Mononuclear cell (primary cell): ENCODE measurements around the gene ANKRD55. TPM values are rescaled to one million over a fixed set of nuclear protein-coding genes. Genes with fewer than 3 reads are reported as not detected.

Experiments used
- H3K27me3 ChIP-seq: 2 replicates; pipeline ENCODE4 v1.6.0; 2011; ENCODE audit warnings: low read length, control low read depth; ENCODE audit not compliant: insufficient read depth
- H3K4me1 ChIP-seq: 2 replicates; pipeline ENCODE4 v1.5.1; 2011; ENCODE audit warnings: mild to moderate bottlenecking, low read length, control low read depth; ENCODE audit not compliant: insufficient read depth
- H3K4me3 ChIP-seq: 2 replicates; pipeline ENCODE4 v1.5.1; 2011; ENCODE audit warnings: mild to moderate bottlenecking, low read length, moderate library complexity
- H3K9me3 ChIP-seq: 2 replicates; pipeline ENCODE4 v1.5.1; 2011; ENCODE audit warnings: low read depth, mild to moderate bottlenecking, control low read depth, low read length
- total RNA-seq: library from RNA; depleted of rRNA; stranded (reverse); fragments of >200 nt; gene quantifications from one replicate; pipeline ENCODE4 v1.2.3, GENCODE V29; 2012

The ANKRD55 gene
- total RNA-seq, 1 donor: 8.6 TPM

- Histone ChIP-seq H3K9me3 (no peaks in the 10 kb centered on the region), H3K27me3 (no peaks in the 10 kb centered on the region), H3K4me3 (no peak overlapping the region), H3K4me1 (peaks cover 66% of the 10 kb centered on the region)
Measured at GRCh38 chr5:56176155-56176798, 56.9 kb downstream of the ANKRD55 start.

- no peaks in the 10 kb centered on the region for H3K9me3 ChIP-seq
- no peaks in the 10 kb centered on the region for H3K27me3 ChIP-seq
- no peak overlapping the region for H3K4me3 ChIP-seq
- peaks cover 70% of the 10 kb centered on the region for H3K4me1 ChIP-seq
Measured at GRCh38 chr5:56175488-56175887, 57.6 kb downstream of the ANKRD55 start.

- no peaks in the 10 kb centered on the region for H3K9me3 ChIP-seq
- H3K27me3 ChIP-seq: no peaks in the 10 kb centered on the region
- no peak overlapping the region for H3K4me3 ChIP-seq
- H3K4me1 ChIP-seq: peaks cover 71% of the 10 kb centered on the region
Measured at GRCh38 chr5:56175021-56175420, 58.1 kb downstream of the ANKRD55 start.

- H3K9me3 ChIP-seq: no peaks in the 10 kb centered on the region
- no peak overlapping the region for H3K4me3 ChIP-seq
- peaks cover 86% of the 10 kb centered on the region for H3K4me1 ChIP-seq
- H3K27me3 ChIP-seq: no peaks in the 10 kb centered on the region
Measured at GRCh38 chr5:56172241-56172640, 60.9 kb downstream of the ANKRD55 start.

DNA sequence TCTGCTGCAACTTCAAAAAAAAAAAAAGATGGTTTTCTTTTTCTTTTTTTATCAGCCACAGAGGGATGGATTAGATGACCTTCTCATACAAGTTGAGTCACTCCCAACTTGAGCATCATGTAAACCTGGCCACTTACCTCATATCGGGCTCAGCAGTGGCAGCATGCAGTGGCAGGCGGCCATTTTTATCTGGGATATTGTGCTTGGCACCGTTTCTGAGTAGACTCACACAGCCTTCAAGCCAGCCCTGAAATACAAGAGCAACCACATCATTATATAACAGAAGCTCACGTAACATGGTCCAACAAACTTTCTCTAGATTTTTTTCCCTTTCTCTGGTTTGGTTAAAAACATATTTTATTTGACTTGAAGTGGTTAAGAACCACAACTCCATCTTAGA is 62.6 kb downstream of the ANKRD55 start:
- Histone ChIP-seq H3K4me3 (no peak overlapping the region), H3K4me1 (peaks cover 84% of the 10 kb centered on the region), H3K9me3 (no peaks in the 10 kb centered on the region), H3K27me3 (no peaks in the 10 kb centered on the region)

DNA sequence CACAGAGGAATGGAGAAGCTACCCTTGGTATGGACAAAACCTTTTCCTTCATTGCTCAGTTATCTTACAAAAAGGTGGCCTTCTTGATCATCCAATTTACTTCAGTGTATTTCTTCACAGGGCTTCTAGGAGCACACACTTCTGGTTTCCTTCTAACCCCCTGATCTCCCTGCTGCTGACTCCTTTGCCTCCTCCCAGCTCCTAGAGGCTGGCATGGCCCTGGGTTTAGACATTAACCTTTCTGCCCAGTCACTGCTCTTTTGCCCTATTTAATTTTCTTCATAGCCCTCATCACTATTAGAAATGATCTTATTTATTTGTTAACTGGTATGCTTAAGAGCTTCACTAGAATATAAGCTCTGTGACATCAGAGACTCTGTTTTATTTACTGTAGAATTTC is 63.2 kb downstream of the ANKRD55 start:
- Histone ChIP-seq H3K4me1 (peaks cover 84% of the 10 kb centered on the region), H3K9me3 (no peaks in the 10 kb centered on the region), H3K27me3 (no peaks in the 10 kb centered on the region), H3K4me3 (no peak overlapping the region)

GRCh38 chr5:56169281-56169680 is 63.8 kb downstream of the ANKRD55 start:
- no peaks in the 10 kb centered on the region for H3K9me3 ChIP-seq
- H3K4me1 ChIP-seq: peaks cover 84% of the 10 kb centered on the region
- H3K27me3 ChIP-seq: no peaks in the 10 kb centered on the region
- no peak overlapping the region for H3K4me3 ChIP-seq

GRCh38 chr5:56168066-56168478 is 65.1 kb downstream of the ANKRD55 start:
- H3K4me1 ChIP-seq: peaks cover 77% of the 10 kb centered on the region
- H3K27me3 ChIP-seq: no peaks in the 10 kb centered on the region
- no peaks in the 10 kb centered on the region for H3K9me3 ChIP-seq
- no peak overlapping the region for H3K4me3 ChIP-seq

- Histone ChIP-seq H3K4me3 (no peak overlapping the region), H3K27me3 (no peaks in the 10 kb centered on the region), H3K9me3 (no peaks in the 10 kb centered on the region), H3K4me1 (peaks cover 77% of the 10 kb centered on the region)
Measured at GRCh38 chr5:56167519-56167918, 65.6 kb downstream of the ANKRD55 start.

DNA sequence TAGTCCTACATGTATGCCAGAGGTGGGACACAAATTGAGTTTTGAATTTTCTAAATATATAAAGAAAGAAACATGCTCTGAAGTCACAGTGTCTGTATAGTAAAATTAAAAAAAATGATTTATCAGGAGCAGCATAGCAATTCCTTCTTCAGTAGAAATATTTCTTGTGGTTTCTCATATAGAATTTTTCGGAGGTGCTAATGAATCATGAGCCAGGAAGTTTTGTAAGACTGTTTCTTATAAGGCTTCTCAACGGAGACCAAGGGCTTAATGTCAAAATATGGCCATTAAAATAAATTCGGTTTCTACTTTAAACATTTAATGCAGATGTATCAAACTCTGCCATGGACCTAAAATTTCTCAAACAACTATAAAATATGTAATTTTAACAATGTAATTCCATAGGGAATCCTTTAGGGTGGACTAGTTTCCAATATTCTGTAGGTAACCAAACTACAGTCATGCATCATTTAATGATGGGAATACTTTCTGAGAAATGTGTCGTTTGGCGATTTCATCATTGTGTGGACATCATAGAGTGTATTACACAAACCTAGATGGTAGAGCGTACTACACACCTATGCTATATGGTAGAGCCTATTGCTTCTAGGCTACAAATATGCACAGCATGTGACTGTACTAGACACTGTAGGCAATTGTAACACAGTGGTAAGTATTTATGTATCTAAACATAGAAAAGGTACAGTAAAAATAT is 66.3 kb downstream of the ANKRD55 start:
- peaks cover 78% of the 10 kb centered on the region for H3K4me1 ChIP-seq
- H3K27me3 ChIP-seq: no peaks in the 10 kb centered on the region
- H3K9me3 ChIP-seq: no peaks in the 10 kb centered on the region
- no peak overlapping the region for H3K4me3 ChIP-seq

DNA sequence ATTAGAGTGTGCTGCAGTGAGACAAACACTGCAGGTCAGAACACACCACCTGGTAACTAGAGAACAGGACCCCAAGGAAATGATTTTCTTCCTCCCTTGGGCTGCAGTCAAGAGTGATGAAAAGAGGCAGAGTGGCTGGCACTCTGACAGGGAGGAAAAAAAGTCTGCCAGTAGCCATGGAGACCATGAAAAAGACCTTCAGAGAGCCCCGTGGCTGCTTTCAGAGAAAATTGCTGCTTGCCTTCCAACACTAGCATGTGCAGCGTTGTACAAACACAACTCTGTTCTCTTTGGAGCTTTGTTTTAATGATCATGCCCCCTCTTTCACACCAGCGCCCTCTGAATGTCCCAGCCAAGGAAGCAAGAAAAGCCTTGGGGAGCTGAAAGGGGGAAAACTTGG is 68.8 kb downstream of the ANKRD55 start:
- no peaks in the 10 kb centered on the region for H3K9me3 ChIP-seq
- H3K4me1 ChIP-seq: peaks cover 85% of the 10 kb centered on the region
- H3K4me3 ChIP-seq: no peak overlapping the region
- no peaks in the 10 kb centered on the region for H3K27me3 ChIP-seq

- Histone ChIP-seq H3K4me3 (no peak overlapping the region), H3K4me1 (peaks cover 88% of the 10 kb centered on the region), H3K9me3 (no peaks in the 10 kb centered on the region), H3K27me3 (no peaks in the 10 kb centered on the region)
Measured at GRCh38 chr5:56161927-56162326, 71.2 kb downstream of the ANKRD55 start.

DNA sequence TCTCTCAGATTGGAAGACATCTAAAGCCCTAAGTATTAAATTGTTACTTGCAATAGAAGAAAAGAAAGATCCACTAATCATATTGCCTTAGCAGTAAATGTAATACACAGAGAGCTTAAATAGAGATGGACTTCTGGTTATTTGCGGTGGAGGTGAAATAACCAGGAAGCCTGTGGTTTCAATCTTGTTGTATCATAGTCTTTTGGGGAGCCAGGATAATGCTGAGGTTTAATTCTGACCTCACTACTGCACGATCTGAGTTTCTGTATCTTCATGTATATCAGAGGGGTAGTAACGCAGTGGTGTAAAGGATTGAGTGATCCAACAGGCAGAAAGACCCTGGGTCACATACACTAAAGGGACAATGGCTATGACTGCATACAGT is 71.7 kb downstream of the ANKRD55 start:
- Histone ChIP-seq H3K27me3 (no peaks in the 10 kb centered on the region), H3K9me3 (no peaks in the 10 kb centered on the region), H3K4me3 (no peak overlapping the region), H3K4me1 (peaks cover 88% of the 10 kb centered on the region)

GRCh38 chr5:56160723-56161438 is 72.2 kb downstream of the ANKRD55 start:
- Histone ChIP-seq H3K4me1 (peaks cover 89% of the 10 kb centered on the region), H3K9me3 (no peaks in the 10 kb centered on the region), H3K27me3 (no peaks in the 10 kb centered on the region), H3K4me3 (no peak overlapping the region)

DNA sequence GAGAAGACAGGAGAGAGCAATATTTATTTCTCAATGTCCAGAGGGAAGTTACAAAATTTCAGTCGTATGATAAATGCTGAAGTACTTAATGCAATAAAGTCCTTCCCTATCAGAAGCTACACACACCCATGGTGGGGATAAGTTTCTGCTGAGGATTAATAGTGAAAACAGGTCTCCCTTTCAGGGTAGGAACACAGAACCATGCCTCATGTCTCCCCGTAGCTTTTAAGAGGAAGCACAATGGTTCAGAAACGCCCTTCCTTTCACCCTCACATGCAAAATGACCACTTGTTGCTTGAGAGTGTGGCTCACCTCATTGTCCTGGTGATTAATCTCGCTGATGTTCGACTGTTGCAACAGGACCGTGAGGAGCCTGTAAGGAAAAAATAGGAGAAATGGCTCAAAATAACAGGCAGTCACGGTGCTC is 73.6 kb downstream of the ANKRD55 start:
- H3K4me1 ChIP-seq: peaks cover 91% of the 10 kb centered on the region
- no peaks in the 10 kb centered on the region for H3K9me3 ChIP-seq
- peak overlapping the region; percentile 25 for H3K4me3 ChIP-seq
- no peaks in the 10 kb centered on the region for H3K27me3 ChIP-seq
